PFSK-1 (cell line): ENCODE results near the gene IGF2BP1.

Experiments used
- FOXP2 ChIP-seq: optimal IDR thresholded peaks from 2 replicates; pipeline ENCODE3; 2011; ENCODE audit warnings: borderline replicate concordance, control low read depth, inconsistent platforms; ENCODE audit not compliant: insufficient read depth; ENCODE audit errors: extremely low read length, extremely low read depth
- POLR2AphosphoS5 ChIP-seq: IDR thresholded peaks from 2 replicates; pipeline ENCODE4 v1.6.1; 2012; ENCODE audit warnings: low read depth, mild to moderate bottlenecking, control low read depth, low read length, moderate library complexity
- SIN3A ChIP-seq: IDR thresholded peaks from 2 replicates; pipeline ENCODE4 v1.6.1; 2012; ENCODE audit warnings: mild to moderate bottlenecking, low read length, moderate library complexity, borderline replicate concordance; ENCODE audit not compliant: insufficient read depth
- TAF1 ChIP-seq: IDR thresholded peaks from 2 replicates; pipeline ENCODE4 v1.6.1; 2012; ENCODE audit warnings: low read length, control low read depth, borderline replicate concordance; ENCODE audit not compliant: insufficient read depth
- TF ChIP-seq, protein P1 (sequence below), 2 experiments: IDR thresholded peaks; 2 replicates each; pipeline versions ENCODE4 v1.6.1 to v1.8.0; 2011 to 2012; ENCODE audit warnings: low read depth in 2 of 2, low read length in 2 of 2, control low read depth in 1 of 2, inconsistent platforms in 1 of 2, mild to moderate bottlenecking in 1 of 2, moderate library complexity in 1 of 2; ENCODE audit not compliant: insufficient read depth in 1 of 2

The IGF2BP1 gene

DNA sequence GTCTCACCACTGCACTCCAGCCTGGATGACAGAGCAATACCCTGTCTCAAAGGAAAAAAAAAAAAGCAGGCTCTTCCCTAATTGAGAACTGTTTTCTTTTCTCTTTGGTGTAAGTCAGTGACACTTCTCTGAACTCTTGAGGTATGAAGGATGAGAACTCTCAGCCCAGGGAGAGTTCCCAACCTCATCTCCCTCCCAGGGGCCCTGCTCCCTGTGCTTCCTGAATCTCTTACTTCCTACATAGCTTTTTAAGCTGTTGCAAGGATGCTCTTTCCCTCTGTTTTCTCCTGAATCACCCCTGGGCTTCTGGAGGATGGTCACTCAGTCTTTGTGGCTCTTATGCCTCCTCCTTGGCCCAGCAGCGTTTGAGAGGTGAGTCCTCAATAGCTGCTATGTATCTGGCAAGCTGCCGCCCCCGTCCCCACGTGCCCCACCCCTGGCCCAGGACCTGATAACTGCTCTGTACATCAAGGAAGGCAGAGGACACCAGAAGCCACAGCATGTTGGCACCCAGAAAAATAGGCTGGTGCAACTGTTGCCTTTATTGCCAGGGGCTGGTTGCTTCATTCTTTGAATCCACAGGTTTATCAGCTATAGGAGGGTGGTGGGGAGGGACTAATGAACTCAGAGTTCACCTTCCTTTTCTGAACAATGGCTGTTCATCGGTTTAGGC is 24.0 kb downstream of the IGF2BP1 start:
- no peak for TF ChIP-seq SIN3A
- TF ChIP-seq, protein P1, sequence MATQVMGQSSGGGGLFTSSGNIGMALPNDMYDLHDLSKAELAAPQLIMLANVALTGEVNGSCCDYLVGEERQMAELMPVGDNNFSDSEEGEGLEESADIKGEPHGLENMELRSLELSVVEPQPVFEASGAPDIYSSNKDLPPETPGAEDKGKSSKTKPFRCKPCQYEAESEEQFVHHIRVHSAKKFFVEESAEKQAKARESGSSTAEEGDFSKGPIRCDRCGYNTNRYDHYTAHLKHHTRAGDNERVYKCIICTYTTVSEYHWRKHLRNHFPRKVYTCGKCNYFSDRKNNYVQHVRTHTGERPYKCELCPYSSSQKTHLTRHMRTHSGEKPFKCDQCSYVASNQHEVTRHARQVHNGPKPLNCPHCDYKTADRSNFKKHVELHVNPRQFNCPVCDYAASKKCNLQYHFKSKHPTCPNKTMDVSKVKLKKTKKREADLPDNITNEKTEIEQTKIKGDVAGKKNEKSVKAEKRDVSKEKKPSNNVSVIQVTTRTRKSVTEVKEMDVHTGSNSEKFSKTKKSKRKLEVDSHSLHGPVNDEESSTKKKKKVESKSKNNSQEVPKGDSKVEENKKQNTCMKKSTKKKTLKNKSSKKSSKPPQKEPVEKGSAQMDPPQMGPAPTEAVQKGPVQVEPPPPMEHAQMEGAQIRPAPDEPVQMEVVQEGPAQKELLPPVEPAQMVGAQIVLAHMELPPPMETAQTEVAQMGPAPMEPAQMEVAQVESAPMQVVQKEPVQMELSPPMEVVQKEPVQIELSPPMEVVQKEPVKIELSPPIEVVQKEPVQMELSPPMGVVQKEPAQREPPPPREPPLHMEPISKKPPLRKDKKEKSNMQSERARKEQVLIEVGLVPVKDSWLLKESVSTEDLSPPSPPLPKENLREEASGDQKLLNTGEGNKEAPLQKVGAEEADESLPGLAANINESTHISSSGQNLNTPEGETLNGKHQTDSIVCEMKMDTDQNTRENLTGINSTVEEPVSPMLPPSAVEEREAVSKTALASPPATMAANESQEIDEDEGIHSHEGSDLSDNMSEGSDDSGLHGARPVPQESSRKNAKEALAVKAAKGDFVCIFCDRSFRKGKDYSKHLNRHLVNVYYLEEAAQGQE (IDR thresholded peaks at IDR 0.05; ENCODE audit: insufficient read depth in 1 of 2, low read depth in 2 of 2, low read length in 2 of 2) = no peak

DNA sequence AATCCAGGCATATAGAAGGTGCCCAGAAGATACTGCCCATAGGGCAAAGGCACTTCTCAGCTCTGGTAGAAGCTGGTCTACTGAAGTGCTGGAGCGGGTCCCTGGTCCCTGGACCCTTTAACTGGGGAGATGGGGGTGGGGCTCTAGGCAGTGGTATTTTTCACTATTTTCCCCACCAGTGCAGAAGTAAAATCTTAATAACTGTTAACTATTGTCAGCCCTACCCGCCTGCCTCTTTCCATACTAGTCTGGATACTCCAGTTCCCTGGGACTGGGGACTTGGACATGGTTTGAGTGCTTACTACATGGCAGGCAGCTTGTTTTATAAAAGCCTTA is 24.6 kb downstream of the IGF2BP1 start:
- TF ChIP-seq SIN3A = no peak
- TF ChIP-seq, protein P1 (IDR thresholded peaks at IDR 0.05; ENCODE audit: insufficient read depth in 1 of 2, low read depth in 2 of 2, low read length in 2 of 2) = no peak
- no peak for TF ChIP-seq TAF1
- TF ChIP-seq FOXP2 = no peak
- TF ChIP-seq POLR2AphosphoS5 = no peak

DNA sequence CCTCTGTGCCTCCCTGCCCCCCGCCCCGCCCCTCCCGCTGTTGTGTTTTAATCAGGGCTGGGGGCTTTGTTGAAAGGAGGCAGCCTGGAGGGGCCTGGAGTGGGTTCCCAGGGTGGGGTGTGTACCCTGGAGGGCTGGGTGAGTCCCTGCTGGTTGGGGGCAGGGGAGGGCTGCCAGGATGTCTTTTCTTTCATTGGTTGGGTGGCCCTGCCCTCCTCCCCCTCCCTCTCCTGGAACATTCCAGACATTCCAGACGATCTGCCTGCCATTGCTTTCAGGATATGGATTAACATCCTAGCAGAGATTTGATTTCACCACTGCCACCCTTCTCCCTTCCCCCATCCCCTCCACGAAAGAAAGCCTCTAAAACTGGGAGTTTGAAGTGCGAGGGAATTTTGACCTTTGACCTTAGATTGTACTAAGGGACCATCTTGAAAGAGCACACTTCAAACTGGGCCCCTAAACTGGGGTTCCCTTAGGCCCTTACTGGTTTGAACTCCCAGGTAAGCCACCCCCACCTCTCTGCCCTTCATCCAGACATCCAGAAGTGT is 25.3 kb downstream of the IGF2BP1 start:
- TF ChIP-seq FOXP2 (no peak), POLR2AphosphoS5 (no peak)
- TF ChIP-seq, protein P1 (IDR thresholded peaks at IDR 0.05; ENCODE audit: insufficient read depth in 1 of 2, low read depth in 2 of 2, low read length in 2 of 2) = no peak

DNA sequence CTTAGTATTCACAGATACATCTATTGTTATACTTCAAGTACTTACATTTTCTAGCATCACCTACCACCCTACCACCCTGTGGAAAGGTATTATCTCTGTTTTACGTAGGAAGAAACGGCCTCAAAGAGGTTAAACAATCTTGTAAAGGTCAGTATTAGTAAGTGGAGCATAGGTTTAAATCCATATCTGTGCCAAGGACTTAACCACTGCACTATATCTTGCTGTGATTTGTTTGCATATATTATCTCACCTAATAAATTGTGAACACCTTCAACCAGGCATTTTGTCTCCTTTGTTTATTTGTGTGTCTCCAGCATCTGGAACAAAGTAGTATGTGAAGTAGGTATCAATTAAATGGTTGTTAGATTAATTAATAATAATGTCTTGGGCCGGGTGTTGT is 27.3 kb downstream of the IGF2BP1 start:
- TF ChIP-seq, protein P1 (IDR thresholded peaks at IDR 0.05; ENCODE audit: insufficient read depth in 1 of 2, low read depth in 2 of 2, low read length in 2 of 2) = no peak
- TF ChIP-seq FOXP2 (no peak), SIN3A (no peak), POLR2AphosphoS5 (no peak), TAF1 (no peak)

DNA sequence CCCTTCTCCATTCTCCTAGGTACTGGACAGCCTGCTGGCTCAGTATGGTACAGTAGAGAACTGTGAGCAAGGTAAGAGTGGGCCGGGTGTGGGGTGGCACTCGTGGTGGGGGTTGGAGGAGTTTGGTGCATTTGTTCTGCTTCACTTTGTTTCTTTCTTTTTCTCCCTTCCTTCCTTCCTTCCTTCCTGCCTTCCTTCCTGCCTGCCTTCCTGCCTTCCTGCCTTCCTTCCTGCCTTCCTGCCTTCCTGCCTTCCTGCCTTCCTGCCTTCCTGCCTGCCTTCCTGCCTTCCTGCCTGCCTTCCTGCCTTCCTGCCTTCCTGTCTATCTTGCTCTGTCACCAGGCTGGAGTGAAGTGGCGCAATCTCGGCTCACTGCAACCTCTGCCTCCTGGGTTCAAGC is 29.3 kb downstream of the IGF2BP1 start:
- TF ChIP-seq, protein P1 (IDR thresholded peaks at IDR 0.05; ENCODE audit: insufficient read depth in 1 of 2, low read depth in 2 of 2, low read length in 2 of 2) = peak in 1 of 2 experiments; percentile 60; a peak in 1 of 4 replicates
